ENCODE data around the gene FAM89B.
A peak's percentile ranks its signal among the peaks of the same experiment; 100 is the strongest.
"Not testable (repeated sequence)": the region's sequence is repeated elsewhere in the genome, so short reads cannot be mapped to it uniquely, and the experiment has no call there.

FAM89B gene

GRCh38 chr11:65554842-65555430 lies 17.4 kb upstream of the FAM89B start:
- H3K4me3 ChIP-seq (ENCODE audit: low read length): no peak overlapping the region
- DNase-seq (ENCODE audit: low read depth, low spot score): no peak

- no peak for DNase-seq (ENCODE audit: low read depth, low spot score)
- no peak overlapping the region for H3K4me3 ChIP-seq (ENCODE audit: low read length)
Observed at GRCh38 chr11:65555693-65556231, 16.6 kb upstream of the FAM89B start.

DNA sequence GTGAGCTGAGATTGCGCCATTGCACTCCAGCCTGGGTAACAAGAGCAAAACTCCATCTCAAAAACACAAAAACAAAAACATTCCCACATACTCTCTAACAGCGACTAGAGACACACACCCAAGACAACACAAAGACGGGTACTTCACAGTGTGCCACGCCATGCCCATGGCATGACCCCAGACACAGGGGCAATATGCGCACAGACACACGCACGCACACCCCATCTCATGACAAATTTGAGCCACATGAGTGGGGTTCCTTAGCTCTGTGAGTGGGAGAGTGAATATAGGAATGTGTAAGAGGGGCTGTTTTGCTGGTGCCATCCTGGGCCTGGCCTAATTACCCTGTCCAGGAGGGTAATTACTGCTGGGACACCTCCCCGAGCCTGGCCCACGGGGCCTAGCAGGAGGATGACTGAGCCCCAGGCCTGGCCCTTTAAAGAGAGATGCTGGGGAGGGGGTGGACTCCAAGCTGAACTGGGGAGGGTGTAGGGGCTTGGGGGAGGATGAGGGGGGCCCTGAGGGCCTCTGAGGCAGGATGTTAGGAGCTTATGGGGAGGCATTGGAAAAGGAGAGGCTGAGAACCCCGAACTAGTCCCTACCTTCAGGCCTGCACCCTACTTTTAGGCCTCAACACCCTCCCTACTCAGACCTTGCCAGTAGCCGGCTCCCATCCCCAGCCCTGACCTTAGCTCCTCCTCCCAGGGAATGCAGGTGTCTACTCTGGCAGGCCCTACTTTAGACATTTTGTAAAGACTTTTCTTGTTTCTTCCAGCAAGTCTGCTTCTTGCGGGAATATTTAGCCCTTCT lies 15.7 kb upstream of the FAM89B start:
- H3K4me3 ChIP-seq (ENCODE audit: low read length): no peak overlapping the region
- no peak for DNase-seq (ENCODE audit: low read depth, low spot score)

- no peak for DNase-seq (ENCODE audit: low read depth, low spot score)
- no peak overlapping the region for H3K4me3 ChIP-seq (ENCODE audit: low read length)
Observed at GRCh38 chr11:65557280-65558001, 14.9 kb upstream of the FAM89B start.

GRCh38 chr11:65558002-65558929 lies 14.1 kb upstream of the FAM89B start, which contains the start of gene LTBP3:
Gene LTBP3, minus strand, starts transcription at chr11:65558359. Its CDS starts 400 bp downstream, at chr11:65557959.
- no peak for DNase-seq (ENCODE audit: low read depth, low spot score)

DNA sequence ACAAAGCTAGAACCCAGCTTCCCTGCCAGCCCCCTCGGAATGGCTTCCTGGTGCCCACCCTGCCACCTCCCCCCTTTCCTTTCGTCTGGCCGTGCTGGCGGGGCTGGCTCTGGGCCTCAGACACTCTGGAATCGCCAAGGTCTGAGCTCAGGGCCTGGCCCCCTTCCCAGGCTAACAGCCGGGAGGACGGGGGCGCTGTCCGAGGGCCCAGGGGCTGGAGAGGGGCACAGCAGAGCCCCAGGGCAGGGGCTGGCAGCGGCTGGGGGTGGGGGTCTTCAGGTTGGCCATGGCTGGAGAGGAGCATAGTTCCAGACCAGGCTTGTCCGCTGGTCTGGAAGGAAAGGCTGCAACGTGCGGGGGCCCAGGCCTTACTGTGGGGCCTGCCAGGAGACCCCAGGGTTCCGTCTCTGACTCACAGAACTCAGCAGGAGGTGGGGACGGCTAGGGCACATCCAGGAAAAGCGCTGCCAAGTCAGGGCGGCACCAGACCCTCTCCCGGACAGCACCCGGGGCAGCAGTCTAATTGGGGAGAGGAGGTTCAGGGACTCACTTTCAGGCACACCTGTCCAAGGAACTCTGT lies 13.3 kb upstream of the FAM89B start:
- no peak for DNase-seq (ENCODE audit: low read depth, low spot score)
- H3K4me3 ChIP-seq (ENCODE audit: low read length): no peak overlapping the region

More at GRCh38 chr11:65558002-65558929, 14.1 kb upstream of the FAM89B start, which contains the start of gene LTBP3:
- H3K4me3 ChIP-seq (ENCODE audit: low read length): no peak within 1 kb of the TSS

DNA sequence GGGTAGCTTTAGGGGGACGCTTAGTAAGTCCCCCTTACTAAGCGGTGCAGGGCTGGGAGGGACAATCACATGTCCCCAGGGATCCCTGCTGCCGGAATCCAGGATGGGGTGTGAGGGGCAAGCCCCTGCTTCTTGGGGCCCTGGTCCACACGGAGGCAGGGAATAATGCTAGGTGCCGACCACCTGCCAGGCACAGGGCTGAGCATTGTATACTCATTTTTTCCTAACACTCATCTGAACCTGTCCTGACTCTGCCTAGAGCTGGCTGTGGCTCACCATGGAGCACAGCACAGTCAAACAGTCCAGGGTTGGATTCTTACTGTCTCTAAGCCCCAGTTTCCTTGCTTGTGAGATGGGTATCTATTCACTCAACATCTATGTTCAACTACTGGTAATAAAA lies 12.8 kb upstream of the FAM89B start:
- no peak for DNase-seq (ENCODE audit: low read depth, low spot score)
- H3K4me3 ChIP-seq (ENCODE audit: low read length): no peak overlapping the region

GRCh38 chr11:65559951-65560537 lies 12.3 kb upstream of the FAM89B start:
- H3K4me3 ChIP-seq (ENCODE audit: low read length): no peak overlapping the region
- DNase-seq (ENCODE audit: low read depth, low spot score): no peak

DNA sequence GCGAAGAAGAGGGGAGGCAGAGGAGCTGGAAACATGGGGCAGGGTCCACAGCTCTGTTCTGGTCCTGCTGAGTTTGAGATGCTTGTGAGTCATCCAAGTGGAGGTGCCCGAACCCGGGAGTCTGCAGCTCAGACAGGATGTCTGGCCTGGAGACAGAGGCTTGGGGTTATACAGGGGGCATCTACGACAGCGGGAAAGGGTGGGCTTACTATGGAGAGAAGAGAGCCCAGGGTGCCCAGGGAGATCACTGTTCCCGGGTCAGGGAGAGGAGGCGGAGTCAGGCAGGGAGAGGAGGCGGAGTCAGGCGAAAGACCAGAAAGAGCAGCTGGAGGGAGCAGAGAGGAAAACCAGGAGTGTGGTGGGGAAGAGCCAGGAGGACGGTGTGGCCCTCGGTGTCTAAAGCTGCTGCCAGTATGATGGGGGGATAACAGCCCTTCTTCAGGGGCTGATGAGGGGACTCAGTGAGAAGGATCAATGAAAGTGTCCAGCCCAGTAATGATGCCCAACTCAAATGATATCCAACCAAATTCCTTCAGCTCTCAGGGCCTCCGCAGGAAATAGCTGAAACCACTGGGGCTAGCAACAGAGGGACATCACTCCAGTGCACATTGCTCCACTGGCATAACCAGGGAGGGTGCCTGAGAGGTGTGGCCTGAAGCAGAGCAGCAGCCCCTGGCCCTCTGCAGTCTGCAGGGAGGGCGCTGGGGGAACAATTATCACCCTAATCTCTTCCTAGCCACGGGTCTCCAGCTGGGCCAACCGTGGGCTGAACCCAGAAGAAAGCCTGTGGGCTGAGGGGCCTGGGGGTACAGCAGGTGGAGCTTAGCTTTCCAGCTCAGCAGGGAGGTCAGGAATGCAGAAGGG lies 11.6 kb upstream of the FAM89B start:
- DNase-seq (ENCODE audit: low read depth, low spot score): no peak
- H3K4me3 ChIP-seq (ENCODE audit: low read length): no peak overlapping the region

DNA sequence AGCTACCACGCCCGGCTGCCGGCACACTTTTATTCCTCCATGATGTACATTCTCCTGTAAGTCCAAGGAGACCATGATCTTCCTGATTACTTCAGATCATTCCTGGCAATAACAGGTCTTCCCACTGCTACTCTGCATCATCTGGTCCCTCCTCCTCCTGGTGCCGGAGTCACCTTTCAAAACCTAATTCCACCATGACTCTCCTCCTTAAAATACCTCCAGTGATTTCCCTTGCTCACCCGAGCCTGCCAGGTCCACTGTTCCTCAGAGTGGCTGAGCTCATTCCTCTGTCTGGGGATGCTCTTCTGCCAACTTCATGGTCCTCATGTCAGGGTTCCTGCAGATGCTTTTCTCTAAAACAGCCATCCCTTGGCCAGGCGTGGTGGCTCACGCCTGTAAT lies 10.3 kb upstream of the FAM89B start:
- H3K4me3 ChIP-seq (ENCODE audit: low read length): no peak overlapping the region
- DNase-seq (ENCODE audit: low read depth, low spot score): no peak

DNA sequence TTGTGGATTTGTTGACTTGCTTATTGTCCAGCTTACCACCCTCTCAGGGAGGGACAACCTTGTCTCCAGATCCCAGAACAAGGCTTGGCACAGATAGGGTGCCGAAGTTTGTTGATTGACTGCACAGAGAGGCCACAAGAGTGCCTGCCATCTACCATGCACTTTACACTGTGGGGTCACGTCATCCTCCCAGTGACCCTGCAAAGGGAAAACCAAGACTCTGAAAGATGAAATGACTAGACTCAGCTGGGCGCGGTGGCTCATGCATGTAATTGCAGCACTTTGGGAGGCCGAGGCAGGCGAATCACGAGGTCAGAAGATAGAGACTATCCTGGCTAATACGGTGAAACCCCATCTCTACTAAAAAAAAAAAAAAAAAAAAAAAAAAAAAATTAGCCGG lies 9.6 kb upstream of the FAM89B start:
- DNase-seq (ENCODE audit: low read depth, low spot score): no peak
- H3K4me3 ChIP-seq (ENCODE audit: low read length): no peak overlapping the region

DNA sequence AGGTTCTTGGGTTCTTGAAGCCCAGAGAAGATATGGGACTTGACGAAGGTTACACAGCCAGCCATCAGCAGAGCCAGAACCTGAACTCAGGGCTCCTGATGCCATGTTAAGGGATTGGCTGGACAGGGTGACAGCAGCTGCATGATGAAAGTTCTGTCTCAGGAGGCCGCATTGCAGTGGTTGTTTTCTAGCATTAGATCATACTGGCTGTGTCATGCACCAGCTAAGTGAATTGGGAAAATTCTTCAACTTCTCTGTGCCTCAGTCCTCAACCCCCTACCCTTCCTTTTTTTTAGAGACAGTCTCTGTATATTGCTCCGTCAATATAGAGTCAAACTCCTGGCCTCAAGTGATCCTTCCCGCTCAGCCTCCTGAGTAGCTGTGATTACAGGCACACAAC lies 8.7 kb upstream of the FAM89B start:
- H3K4me3 ChIP-seq (ENCODE audit: low read length): no peak overlapping the region
- DNase-seq (ENCODE audit: low read depth, low spot score): no peak

GRCh38 chr11:65564879-65565559 lies 7.3 kb upstream of the FAM89B start:
- DNase-seq (ENCODE audit: low read depth, low spot score): peak; percentile 70
- H3K4me3 ChIP-seq (ENCODE audit: low read length): not testable (repeated sequence)

- no peak for DNase-seq (ENCODE audit: low read depth, low spot score)
- H3K4me3 ChIP-seq (ENCODE audit: low read length): no peak overlapping the region
Observed at GRCh38 chr11:65565624-65566453, 6.5 kb upstream of the FAM89B start.

DNA sequence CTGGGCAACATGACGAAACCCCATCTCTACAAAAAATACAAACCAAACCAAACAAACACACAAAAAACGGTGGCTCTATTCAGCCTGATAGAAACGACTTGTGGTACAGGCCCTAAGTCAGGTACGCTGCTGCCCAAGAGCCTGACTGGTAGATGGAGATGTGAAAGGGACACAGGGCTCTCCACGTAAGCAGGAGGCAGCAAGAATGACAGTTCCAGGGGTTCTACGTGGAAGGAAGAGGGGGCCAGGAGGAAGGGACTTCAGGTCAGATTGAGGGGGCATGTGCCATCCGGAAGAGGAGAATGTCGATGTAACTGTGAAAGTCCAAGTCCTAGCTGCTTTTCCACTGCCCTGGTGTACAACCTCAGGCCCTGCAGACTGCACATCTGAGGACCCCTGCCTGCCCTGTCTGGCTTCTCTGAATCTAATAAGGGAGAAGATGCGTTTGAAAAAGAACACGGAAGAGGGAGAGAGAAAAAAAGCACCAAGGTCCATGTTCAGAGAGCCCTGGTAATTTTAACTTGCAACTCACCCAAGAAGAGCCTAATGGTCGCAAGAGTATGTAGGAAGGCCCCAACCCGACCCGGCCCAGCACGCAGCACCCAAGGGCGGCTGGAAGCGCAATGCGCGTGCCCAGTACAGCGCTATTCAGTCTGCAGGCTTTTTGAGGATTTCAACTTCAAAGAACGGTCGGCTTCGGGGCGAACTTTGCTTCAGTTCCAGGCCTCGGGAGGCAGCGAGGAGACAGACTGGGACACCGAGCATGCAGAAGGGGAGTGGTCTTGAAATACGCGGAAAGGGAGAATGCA lies 3.0 kb upstream of the FAM89B start:
- no peak for DNase-seq (ENCODE audit: low read depth, low spot score)
- peak overlapping the region; percentile 94 for H3K4me3 ChIP-seq (ENCODE audit: low read length)
